Measurements from ENCODE around the gene FKBP3. TPM values are rescaled to one million over a fixed set of nuclear protein-coding genes. Genes with fewer than 3 reads are reported as not detected.

Gene FKBP3
- total RNA-seq, 4 donors from 2014 or later: 3.7 to 47.8 (median 27.7) TPM

DNA sequence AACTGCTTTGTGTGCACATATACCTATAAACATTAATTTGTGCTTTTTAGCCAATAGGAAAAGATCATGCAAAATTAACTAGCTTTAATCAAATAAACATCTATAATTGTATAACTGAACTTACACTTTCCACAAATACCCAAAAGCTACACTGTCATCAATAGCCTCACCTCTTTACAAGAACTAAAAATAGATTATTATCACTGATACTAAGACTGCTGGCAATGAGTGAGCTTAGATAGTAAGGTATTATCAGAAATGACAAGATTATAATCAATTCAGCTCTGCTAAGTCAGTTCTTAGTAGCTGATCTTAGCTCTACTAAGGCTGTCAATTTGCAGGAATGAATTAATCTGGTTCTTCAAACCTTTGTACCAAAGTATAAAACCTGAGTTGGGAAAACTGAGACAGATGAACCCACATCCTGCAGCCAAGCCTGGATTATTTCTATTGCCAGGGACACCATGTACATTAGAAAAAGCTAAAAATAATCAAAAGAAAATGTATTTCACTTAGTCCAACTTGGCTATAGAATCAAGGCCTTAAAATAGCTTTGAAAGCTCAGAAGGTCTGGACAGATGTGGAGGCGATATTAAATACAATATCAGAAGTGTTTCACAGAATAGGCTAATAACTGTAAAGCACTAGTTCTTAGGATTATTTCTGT, 5.2 kb downstream of the FKBP3 start:
- intact Hi-C loops (cut with DNase I; ENCODE audit: low total_unique reads) (no loop called here), in situ Hi-C loops (cut with MboI; ENCODE audit: low pct_ligation_motif_present in 1 of 4, low pct_unique_long_range_greater_than_20kb in 1 of 4, low sequenced_read_pairs in 3 of 4) (no loop called here)
- Histone ChIP-seq H3K4me3 (no peak overlapping the region), H3K36me3 (peaks cover 0 to 34% (median 10%) of the 10 kb centered on the region in 4 donors), H3K9me3 (no peaks in the 10 kb centered on the region), H3K27me3 (no peaks in the 10 kb centered on the region), H3K4me1 (peaks cover 0 to 9% (median 7%) of the 10 kb centered on the region in 4 donors), H3K27ac (no peak overlapping the region)
- DNase-seq: no peak
- 96 to 100% methylated on average over 1 of the region's 1 CpG for WGBS, 2 donors (ENCODE audit: low coverage in 1 of 2)
- TF ChIP-seq, protein P1, sequence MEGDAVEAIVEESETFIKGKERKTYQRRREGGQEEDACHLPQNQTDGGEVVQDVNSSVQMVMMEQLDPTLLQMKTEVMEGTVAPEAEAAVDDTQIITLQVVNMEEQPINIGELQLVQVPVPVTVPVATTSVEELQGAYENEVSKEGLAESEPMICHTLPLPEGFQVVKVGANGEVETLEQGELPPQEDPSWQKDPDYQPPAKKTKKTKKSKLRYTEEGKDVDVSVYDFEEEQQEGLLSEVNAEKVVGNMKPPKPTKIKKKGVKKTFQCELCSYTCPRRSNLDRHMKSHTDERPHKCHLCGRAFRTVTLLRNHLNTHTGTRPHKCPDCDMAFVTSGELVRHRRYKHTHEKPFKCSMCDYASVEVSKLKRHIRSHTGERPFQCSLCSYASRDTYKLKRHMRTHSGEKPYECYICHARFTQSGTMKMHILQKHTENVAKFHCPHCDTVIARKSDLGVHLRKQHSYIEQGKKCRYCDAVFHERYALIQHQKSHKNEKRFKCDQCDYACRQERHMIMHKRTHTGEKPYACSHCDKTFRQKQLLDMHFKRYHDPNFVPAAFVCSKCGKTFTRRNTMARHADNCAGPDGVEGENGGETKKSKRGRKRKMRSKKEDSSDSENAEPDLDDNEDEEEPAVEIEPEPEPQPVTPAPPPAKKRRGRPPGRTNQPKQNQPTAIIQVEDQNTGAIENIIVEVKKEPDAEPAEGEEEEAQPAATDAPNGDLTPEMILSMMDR (IDR thresholded peaks at IDR 0.05): no peak
- no peak for TF ChIP-seq EP300 (IDR thresholded peaks at IDR 0.05; ENCODE audit: low read depth)
- no peak for TF ChIP-seq POLR2AphosphoS5 (IDR thresholded peaks at IDR 0.05)
- no peak for TF ChIP-seq POLR2A (IDR thresholded peaks at IDR 0.05)

DNA sequence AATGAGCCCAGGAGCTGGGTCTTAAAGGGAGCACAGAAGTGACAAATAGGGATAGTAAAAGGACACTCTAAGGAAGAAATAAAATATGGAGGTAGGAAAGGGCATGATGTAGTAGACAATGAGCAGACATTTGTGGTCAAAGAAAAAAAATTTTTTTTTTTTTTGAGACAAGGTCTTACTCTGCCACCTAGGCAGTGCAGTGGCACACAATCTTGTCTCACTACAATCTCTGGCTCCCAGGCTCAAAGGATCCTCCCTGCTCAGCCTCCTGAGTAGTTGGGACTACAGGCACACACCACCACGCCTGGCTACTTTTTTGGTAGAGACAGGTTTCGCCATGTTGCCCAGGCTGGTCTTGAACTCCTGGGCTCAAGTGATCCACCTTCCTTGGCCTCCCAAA, 8.5 kb downstream of the FKBP3 start:
- Histone ChIP-seq H3K27ac (no peak overlapping the region), H3K27me3 (no peaks in the 10 kb centered on the region), H3K36me3 (peaks cover 0 to 63% (median 15%) of the 10 kb centered on the region in 4 donors), H3K4me3 (no peak overlapping the region), H3K4me1 (no peaks in the 10 kb centered on the region), H3K9me3 (no peaks in the 10 kb centered on the region)
- intact Hi-C loops (cut with DNase I; ENCODE audit: low total_unique reads) (no loop called here), in situ Hi-C loops (cut with MboI; ENCODE audit: low pct_ligation_motif_present in 1 of 4, low pct_unique_long_range_greater_than_20kb in 1 of 4, low sequenced_read_pairs in 3 of 4) (no loop called here)
- TF ChIP-seq EP300 (IDR thresholded peaks at IDR 0.05; ENCODE audit: low read depth) (no peak), POLR2AphosphoS5 (IDR thresholded peaks at IDR 0.05) (no peak), POLR2A (IDR thresholded peaks at IDR 0.05) (no peak)
- TF ChIP-seq, protein P1 (IDR thresholded peaks at IDR 0.05): no peak
- 94% methylated on average over 2 of the region's 2 CpGs; no CpG with 5 or more reads in 1 of the 2 donors for WGBS, 2 donors (ENCODE audit: low coverage in 1 of 2)
- no peak for DNase-seq

DNA sequence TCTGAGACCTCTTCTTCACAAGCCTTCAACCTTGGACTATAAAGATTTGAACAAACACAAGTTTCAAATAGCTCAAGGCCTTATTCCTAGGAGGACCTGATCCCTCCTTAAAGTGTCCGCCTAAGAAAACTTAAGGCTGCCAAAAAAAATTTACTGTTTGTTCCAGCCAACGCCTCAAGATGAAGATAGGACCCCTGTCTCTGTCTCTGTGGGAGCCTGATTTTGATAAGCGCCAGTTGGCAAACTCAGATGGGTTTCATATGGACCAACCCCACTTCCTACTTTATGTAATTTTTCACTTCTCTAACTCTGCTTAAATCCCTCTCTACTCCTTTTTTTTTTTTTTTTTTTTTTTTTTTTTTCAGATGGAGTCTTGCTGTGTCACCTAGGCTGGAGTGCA, 11.0 kb downstream of the FKBP3 start:
- no peak overlapping the region for H3K27ac ChIP-seq
- WGBS, 2 donors (ENCODE audit: low coverage in 1 of 2): 95 to 98% methylated on average over 2 to 3 of the region's 3 CpGs
- peaks cover 0 to 77% (median 23%) of the 10 kb centered on the region in 4 donors for H3K36me3 ChIP-seq
- in situ Hi-C loops (cut with MboI; ENCODE audit: low pct_ligation_motif_present in 1 of 4, low pct_unique_long_range_greater_than_20kb in 1 of 4, low sequenced_read_pairs in 3 of 4): no loop called here
- TF ChIP-seq POLR2A (IDR thresholded peaks at IDR 0.05) (no peak), POLR2AphosphoS5 (IDR thresholded peaks at IDR 0.05) (no peak), EP300 (IDR thresholded peaks at IDR 0.05; ENCODE audit: low read depth) (no peak)
- TF ChIP-seq, protein P1 (IDR thresholded peaks at IDR 0.05): no peak
- H3K4me3 ChIP-seq: no peak overlapping the region
- no peaks in the 10 kb centered on the region for H3K27me3 ChIP-seq
- intact Hi-C loops (cut with DNase I; ENCODE audit: low total_unique reads): no loop called here
- no peaks in the 10 kb centered on the region for H3K9me3 ChIP-seq
- no peak for DNase-seq
- no peaks in the 10 kb centered on the region for H3K4me1 ChIP-seq

DNA sequence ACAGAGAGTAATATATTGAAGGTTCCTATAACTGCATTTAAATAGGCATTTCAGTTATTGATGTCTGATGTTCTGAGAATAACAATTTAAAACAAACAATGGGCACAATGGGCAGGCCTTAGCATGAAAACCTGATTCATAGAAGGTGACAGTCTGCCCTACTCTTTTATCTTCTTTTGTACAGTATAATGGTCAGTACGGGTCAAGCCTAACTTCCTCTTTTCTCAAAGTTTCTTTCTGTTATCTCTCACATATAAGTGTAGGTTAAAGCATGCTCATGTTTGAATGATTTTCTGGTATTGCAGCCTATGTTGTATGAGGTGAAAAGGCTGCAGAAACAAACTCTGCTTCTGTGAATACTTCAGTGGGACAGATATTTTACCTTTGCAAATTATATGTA, 14.2 kb downstream of the FKBP3 start:
- Histone ChIP-seq H3K9me3 (no peaks in the 10 kb centered on the region), H3K36me3 (peaks cover 0 to 86% (median 28%) of the 10 kb centered on the region in 4 donors), H3K27ac (no peak overlapping the region), H3K4me1 (no peaks in the 10 kb centered on the region), H3K27me3 (no peaks in the 10 kb centered on the region), H3K4me3 (no peak overlapping the region)
- WGBS, 2 donors (ENCODE audit: low coverage in 1 of 2): 64 to 81% methylated on average over 1 of the region's 1 CpG
- DNase-seq: no peak
- in situ Hi-C loops (cut with MboI; ENCODE audit: low pct_ligation_motif_present in 1 of 4, low pct_unique_long_range_greater_than_20kb in 1 of 4, low sequenced_read_pairs in 3 of 4): no loop called here
- TF ChIP-seq, protein P1 (IDR thresholded peaks at IDR 0.05): no peak
- TF ChIP-seq POLR2A (IDR thresholded peaks at IDR 0.05): no peak
- TF ChIP-seq POLR2AphosphoS5 (IDR thresholded peaks at IDR 0.05): no peak
- TF ChIP-seq EP300 (IDR thresholded peaks at IDR 0.05; ENCODE audit: low read depth): no peak
- intact Hi-C loops (cut with DNase I; ENCODE audit: low total_unique reads): no loop called here
